SU-DHL-6 (cell line): ENCODE results near the gene GRID1.

Experiments used
- H2AFZ ChIP-seq: fragments of 200-600 bp; sonication (generic); 2 replicates; pipeline ENCODE4 v1.6.1; 2014; ENCODE audit warnings: low read depth, mild to moderate bottlenecking, moderate library complexity, mixed read lengths, antibody characterized with exemption, low read length; ENCODE audit not compliant: severe bottlenecking
- H3F3A ChIP-seq: fragments of 200-600 bp; shearing (Covaris generic); 2 replicates; pipeline ENCODE4 v1.6.0; 2016; ENCODE audit warnings: antibody characterized with exemption, mild to moderate bottlenecking; ENCODE audit not compliant: insufficient read depth
- H3K27ac ChIP-seq: fragments of 200-600 bp; sonication (generic); 2 replicates; pipeline ENCODE4 v1.5.1; 2016; ENCODE audit warnings: low read depth, mild to moderate bottlenecking, low read length, moderate library complexity, mixed read lengths
- H3K27me3 ChIP-seq: fragments of 200-600 bp; sonication (generic), shearing (Covaris generic); 2 replicates; pipeline ENCODE4 v1.6.0; 2014; ENCODE audit warnings: mild to moderate bottlenecking, low read length
- H3K36me3 ChIP-seq: fragments of 200-600 bp; sonication (generic); 2 replicates; pipeline ENCODE4 v1.6.1; 2014; ENCODE audit warnings: mild to moderate bottlenecking, low read length, mixed read lengths
- H3K4me2 ChIP-seq: fragments of 300-600, 200-600 bp; shearing (Covaris generic), sonication (generic); 2 replicates; pipeline ENCODE4 v1.6.0; 2014; ENCODE audit warnings: low read length, low read depth, mild to moderate bottlenecking; ENCODE audit not compliant: poor library complexity, severe bottlenecking
- H3K4me3 ChIP-seq: fragments of 200-600 bp; sonication (generic); 2 replicates; pipeline ENCODE4 v1.5.1; 2014; ENCODE audit warnings: antibody characterized with exemption, low read length, mild to moderate bottlenecking, mixed read lengths; ENCODE audit not compliant: insufficient read depth, poor library complexity, severe bottlenecking
- H3K79me2 ChIP-seq: fragments of 200-600 bp; sonication (generic); 2 replicates; pipeline ENCODE4 v1.6.1; 2014; ENCODE audit warnings: mild to moderate bottlenecking, low read length, moderate library complexity; ENCODE audit not compliant: insufficient read depth
- H3K9ac ChIP-seq: fragments of 200-600 bp; sonication (generic); 2 replicates; pipeline ENCODE4 v1.7.0; 2014; ENCODE audit warnings: mild to moderate bottlenecking, low read length
- H3K9me2 ChIP-seq: fragments of 200-600 bp; sonication (generic); replicated peaks from 2 replicates; pipeline ENCODE4 v1.6.1; 2014; ENCODE audit warnings: low read length; ENCODE audit not compliant: insufficient read depth
- H3K9me3 ChIP-seq: fragments of 200-600 bp; sonication (generic); 2 replicates; pipeline ENCODE4 v1.6.1; 2014; ENCODE audit warnings: low read length, mixed read lengths; ENCODE audit not compliant: insufficient read depth
- H4K20me1 ChIP-seq: fragments of 200-600 bp; sonication (generic); 2 replicates; pipeline ENCODE4 v1.6.1; 2014; ENCODE audit warnings: low read depth, mild to moderate bottlenecking, antibody characterized with exemption, low read length, moderate library complexity, mixed read lengths
- CTCF ChIP-seq: fragments of 200-600 bp; sonication (generic); IDR thresholded peaks from one replicate; pipeline ENCODE4 v1.5.1; 2017; ENCODE audit warnings: antibody characterized with exemption, mild to moderate bottlenecking, low read length, moderate library complexity; ENCODE audit not compliant: insufficient read depth, poor library complexity, severe bottlenecking
- EZH2phosphoT487 ChIP-seq: fragments of 200-600 bp; sonication (generic), shearing (Covaris generic); conservative IDR thresholded peaks from 2 replicates; pipeline ENCODE4 v1.6.1; 2018; ENCODE audit warnings: mild to moderate bottlenecking, antibody characterized with exemption, low read length, moderate library complexity, mixed read lengths

Gene GRID1

GRCh38 chr10:86136934-86137333 is 229.7 kb downstream of the GRID1 start:
- H3K4me2 ChIP-seq: no peak overlapping the region
- no peaks in the 10 kb centered on the region for H3K9me2 ChIP-seq
- H3F3A ChIP-seq: no peaks in the 10 kb centered on the region
- H3K36me3 ChIP-seq: no peaks in the 10 kb centered on the region
- no peak overlapping the region for H2AFZ ChIP-seq
- TF ChIP-seq CTCF (no peak), EZH2phosphoT487 (no peak)
- H3K9me3 ChIP-seq: no peaks in the 10 kb centered on the region
- H3K27ac ChIP-seq: no peak overlapping the region
- H3K27me3 ChIP-seq: no peaks in the 10 kb centered on the region
- no peak overlapping the region for H3K4me3 ChIP-seq
- no peak overlapping the region for H3K9ac ChIP-seq
- H4K20me1 ChIP-seq: no peaks in the 10 kb centered on the region
- H3K79me2 ChIP-seq: no peaks in the 10 kb centered on the region

- no peak overlapping the region for H3K4me3 ChIP-seq
- H3K4me2 ChIP-seq: no peak overlapping the region
- no peaks in the 10 kb centered on the region for H3K9me3 ChIP-seq
- no peak overlapping the region for H3K9ac ChIP-seq
- H3K9me2 ChIP-seq: no peaks in the 10 kb centered on the region
- H3K79me2 ChIP-seq: no peaks in the 10 kb centered on the region
- H2AFZ ChIP-seq: no peak overlapping the region
- no peaks in the 10 kb centered on the region for H3F3A ChIP-seq
- TF ChIP-seq EZH2phosphoT487 (no peak), CTCF (no peak)
- H3K36me3 ChIP-seq: no peaks in the 10 kb centered on the region
- no peak overlapping the region for H3K27ac ChIP-seq
- no peaks in the 10 kb centered on the region for H3K27me3 ChIP-seq
- H4K20me1 ChIP-seq: no peaks in the 10 kb centered on the region
Measured at GRCh38 chr10:86135191-86135590, 231.4 kb downstream of the GRID1 start.

- Histone ChIP-seq H3K9me3 (no peaks in the 10 kb centered on the region), H3F3A (no peaks in the 10 kb centered on the region), H3K27me3 (no peaks in the 10 kb centered on the region), H3K9me2 (no peaks in the 10 kb centered on the region), H3K4me3 (no peak overlapping the region), H3K27ac (no peak overlapping the region), H3K36me3 (no peaks in the 10 kb centered on the region), H3K9ac (no peak overlapping the region), H3K79me2 (no peaks in the 10 kb centered on the region), H3K4me2 (no peak overlapping the region), H4K20me1 (no peaks in the 10 kb centered on the region), H2AFZ (no peak overlapping the region)
- TF ChIP-seq EZH2phosphoT487 (no peak), CTCF (no peak)
Measured at GRCh38 chr10:86130737-86131475, 235.7 kb downstream of the GRID1 start.
